ENCODE data around the gene TFF1. TPM values are rescaled to one million over a fixed set of nuclear protein-coding genes. Genes with fewer than 3 reads are reported as not detected.

TFF1 gene
- total and polyA plus RNA-seq, 2 of the 4 experiments (the other 2 are of a cell fraction), result not detected

GRCh38 chr21:42389449-42389835 lies 23.1 kb upstream of the TFF1 start:
- DNase-seq, result no peak
- 94% methylated on average over 2 of the region's 6 CpGs; no CpG with 5 or more reads in 1 of the 2 experiments for WGBS, 2 experiments (ENCODE audit: extremely low coverage in 2 of 2, insufficient read length in 1 of 2)
- TF ChIP-seq MAFK (IDR thresholded peaks at IDR 0.05; ENCODE audit: low read depth, low read length) (no peak), MAZ (IDR thresholded peaks at IDR 0.05; ENCODE audit: borderline replicate concordance, low read depth, low read length) (no peak), RAD21 (IDR thresholded peaks at IDR 0.05; ENCODE audit: low read length) (no peak), BHLHE40 (IDR thresholded peaks at IDR 0.05; ENCODE audit: low read depth, low read length) (no peak), CHD1 (IDR thresholded peaks at IDR 0.05; ENCODE audit: low read depth, low read length) (no peak), MXI1 (IDR thresholded peaks at IDR 0.05; ENCODE audit: borderline replicate concordance, low read depth, low read length) (no peak), CEBPB (IDR thresholded peaks at IDR 0.05; ENCODE audit: low read depth, low read length) (no peak)
- TF ChIP-seq, protein P1, sequence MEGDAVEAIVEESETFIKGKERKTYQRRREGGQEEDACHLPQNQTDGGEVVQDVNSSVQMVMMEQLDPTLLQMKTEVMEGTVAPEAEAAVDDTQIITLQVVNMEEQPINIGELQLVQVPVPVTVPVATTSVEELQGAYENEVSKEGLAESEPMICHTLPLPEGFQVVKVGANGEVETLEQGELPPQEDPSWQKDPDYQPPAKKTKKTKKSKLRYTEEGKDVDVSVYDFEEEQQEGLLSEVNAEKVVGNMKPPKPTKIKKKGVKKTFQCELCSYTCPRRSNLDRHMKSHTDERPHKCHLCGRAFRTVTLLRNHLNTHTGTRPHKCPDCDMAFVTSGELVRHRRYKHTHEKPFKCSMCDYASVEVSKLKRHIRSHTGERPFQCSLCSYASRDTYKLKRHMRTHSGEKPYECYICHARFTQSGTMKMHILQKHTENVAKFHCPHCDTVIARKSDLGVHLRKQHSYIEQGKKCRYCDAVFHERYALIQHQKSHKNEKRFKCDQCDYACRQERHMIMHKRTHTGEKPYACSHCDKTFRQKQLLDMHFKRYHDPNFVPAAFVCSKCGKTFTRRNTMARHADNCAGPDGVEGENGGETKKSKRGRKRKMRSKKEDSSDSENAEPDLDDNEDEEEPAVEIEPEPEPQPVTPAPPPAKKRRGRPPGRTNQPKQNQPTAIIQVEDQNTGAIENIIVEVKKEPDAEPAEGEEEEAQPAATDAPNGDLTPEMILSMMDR (conservative IDR thresholded peaks at IDR 0.05; ENCODE audit: low read depth, low read length), result no peak
- in situ Hi-C loops (cut with MboI; ENCODE audit: low sequenced_read_pairs), result no loop called here
- Histone ChIP-seq H2BK120ac (ENCODE audit: low read depth, low read length) (no peak overlapping the region), H3K4ac (ENCODE audit: low read depth, low read length) (no peak overlapping the region), H3K4me1 (ENCODE audit: control insufficient read depth, insufficient read depth, low read length) (no peaks in the 10 kb centered on the region), H3K56ac (ENCODE audit: extremely low read depth, insufficient read depth, low read length) (no peak overlapping the region), H3K79me1 (ENCODE audit: low read depth in 1 of 2, low read length in 2 of 2) (no peaks in the 10 kb centered on the region), H4K91ac (ENCODE audit: insufficient read depth, low read depth, low read length) (no peak overlapping the region), H3K27ac (ENCODE audit: insufficient read depth, low read length) (no peak overlapping the region), H3K4me3 (ENCODE audit: insufficient read depth, low read depth, low read length) (no peak overlapping the region), H3K14ac (replicated peaks; ENCODE audit: low read depth, low read length) (no peak overlapping the region), H3K18ac (ENCODE audit: low read depth, low read length) (no peak overlapping the region), H4K5ac (ENCODE audit: low read depth, low read length) (no peak overlapping the region), H3K23ac (ENCODE audit: low read depth, low read length) (no peak overlapping the region), H3K9me1 (ENCODE audit: insufficient read depth, low read length) (no peaks in the 10 kb centered on the region), H3K27me3 (ENCODE audit: control insufficient read depth, insufficient read depth, low read length) (peaks cover 32% of the 10 kb centered on the region), H2BK5ac (ENCODE audit: low read depth, low read length, poor library complexity, severe bottlenecking) (no peak overlapping the region), H2AK9ac (replicated peaks; ENCODE audit: low read depth, low read length, poor library complexity) (no peak overlapping the region), H4K20me1 (ENCODE audit: insufficient read depth, low read length) (no peaks in the 10 kb centered on the region), H3K9ac (ENCODE audit: low read depth, low read length) (no peak overlapping the region), H3K4me2 (ENCODE audit: low read depth, low read length) (no peak overlapping the region), H3K9me3 (ENCODE audit: control insufficient read depth, insufficient read depth, low read length) (no peaks in the 10 kb centered on the region), H2BK20ac (ENCODE audit: low read depth, low read length) (no peak overlapping the region), H2AFZ (replicated peaks; ENCODE audit: low read length, poor library complexity) (no peak overlapping the region), H2AK5ac (ENCODE audit: low read depth, low read length) (no peak overlapping the region), H3K36me3 (ENCODE audit: control insufficient read depth, insufficient read depth, low read length) (no peaks in the 10 kb centered on the region), H2BK15ac (ENCODE audit: low read depth, low read length) (no peak overlapping the region), H4K8ac (ENCODE audit: low read depth in 2 of 2, low read length in 2 of 2) (no peak overlapping the region)
- ChIA-PET CTCF (no interaction called here), POLR2A (ENCODE audit: unreplicated experiment) (no interaction called here)
- no TSS peak for BruUV-seq (replicated peaks)
- no peak for ATAC-seq (ENCODE audit: low read depth)
- intact Hi-C loops (cut with micrococcal nuclease), result no loop called here
- dilution Hi-C loops (cut with HindIII; ENCODE audit: low sequenced_read_pairs, unreplicated experiment), result no loop called here
